Ovary (tissue), 3 donors: ENCODE measurements around the gene ASB9.
A peak's percentile ranks its signal among the peaks of the same experiment; 100 is the strongest.

Experiments used
- EP300 ChIP-seq: sonication (generic); formaldehyde crosslinking; IDR thresholded peaks from one replicate; pipeline ENCODE4 v1.6.1; 2017; ENCODE audit warnings: antibody characterized with exemption
- TF ChIP-seq, protein P1 (sequence below), 3 donors: fragments of 450-650 bp in 2 of 3; fragments of 200-600 bp in 1 of 3; IDR thresholded peaks; one replicate each; pipeline versions ENCODE4 v1.5.1 to v1.8.0; 2016 to 2022; ENCODE audit warnings: antibody characterized with exemption in 3 of 3, mild to moderate bottlenecking in 1 of 3
- donor health status: DM: no; HTN: no; CAD: no.

DNA sequence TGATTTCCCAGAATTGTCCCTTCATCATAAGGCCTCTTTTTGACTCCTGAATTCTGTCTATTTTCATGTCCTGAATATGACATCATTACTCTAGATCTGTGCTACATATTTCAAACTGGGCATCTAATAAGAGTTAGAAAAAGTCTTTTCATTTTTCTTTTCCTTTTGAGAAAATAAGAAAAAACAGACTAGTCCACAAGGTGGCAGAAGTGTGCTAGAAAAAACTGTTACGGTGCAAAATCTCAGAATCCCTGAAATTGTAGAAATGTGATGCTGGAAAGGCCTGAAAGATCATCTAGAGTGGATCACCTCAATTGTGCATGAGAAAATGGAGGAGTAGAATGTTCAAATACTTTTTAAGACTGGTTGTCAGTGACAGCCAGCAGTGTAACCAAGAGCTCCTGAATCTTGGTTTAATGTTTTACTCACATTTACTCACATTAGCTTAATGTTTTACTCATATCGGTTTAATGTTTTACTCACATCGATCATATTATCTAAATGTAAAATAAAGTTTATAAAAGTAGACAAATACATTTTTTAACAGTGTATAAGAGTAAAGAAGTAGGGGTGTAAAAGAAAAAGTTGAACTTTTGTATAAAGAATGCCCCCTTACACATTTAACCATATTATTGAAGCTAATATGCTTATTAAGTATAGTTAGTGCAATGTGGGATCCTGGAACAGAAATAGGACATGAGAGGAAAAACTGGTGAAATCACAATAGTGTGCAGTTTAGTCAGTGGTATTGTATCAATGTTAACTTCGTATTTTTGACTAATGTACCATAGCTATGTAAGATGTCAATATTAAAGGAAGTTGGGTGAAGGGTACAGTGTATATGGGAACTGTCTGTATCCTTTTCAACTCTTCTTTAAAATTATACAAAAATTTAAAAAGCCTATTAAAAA, 30.3 kb upstream of the ASB9 start:
- TF ChIP-seq EP300: no peak
- TF ChIP-seq, protein P1, sequence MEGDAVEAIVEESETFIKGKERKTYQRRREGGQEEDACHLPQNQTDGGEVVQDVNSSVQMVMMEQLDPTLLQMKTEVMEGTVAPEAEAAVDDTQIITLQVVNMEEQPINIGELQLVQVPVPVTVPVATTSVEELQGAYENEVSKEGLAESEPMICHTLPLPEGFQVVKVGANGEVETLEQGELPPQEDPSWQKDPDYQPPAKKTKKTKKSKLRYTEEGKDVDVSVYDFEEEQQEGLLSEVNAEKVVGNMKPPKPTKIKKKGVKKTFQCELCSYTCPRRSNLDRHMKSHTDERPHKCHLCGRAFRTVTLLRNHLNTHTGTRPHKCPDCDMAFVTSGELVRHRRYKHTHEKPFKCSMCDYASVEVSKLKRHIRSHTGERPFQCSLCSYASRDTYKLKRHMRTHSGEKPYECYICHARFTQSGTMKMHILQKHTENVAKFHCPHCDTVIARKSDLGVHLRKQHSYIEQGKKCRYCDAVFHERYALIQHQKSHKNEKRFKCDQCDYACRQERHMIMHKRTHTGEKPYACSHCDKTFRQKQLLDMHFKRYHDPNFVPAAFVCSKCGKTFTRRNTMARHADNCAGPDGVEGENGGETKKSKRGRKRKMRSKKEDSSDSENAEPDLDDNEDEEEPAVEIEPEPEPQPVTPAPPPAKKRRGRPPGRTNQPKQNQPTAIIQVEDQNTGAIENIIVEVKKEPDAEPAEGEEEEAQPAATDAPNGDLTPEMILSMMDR (IDR thresholded peaks at IDR 0.05): peak in 1 of 3 donors; percentile 46
